HTR-8/SVneo (cell line): ENCODE results near the gene SCN10A.

ENCODE experiments used
- DNase-seq: peaks from one replicate; pipeline ENCODE4 v3.0.0; 2011; ENCODE audit warnings: low spot score, mixed read lengths; ENCODE audit not compliant: insufficient read length
- FAIRE-seq: peaks from 2 replicates; lab custom pipeline; 2011; peaks lifted over from hg19 to GRCh38; lab: Jason Lieb, UNC

The SCN10A gene

DNA sequence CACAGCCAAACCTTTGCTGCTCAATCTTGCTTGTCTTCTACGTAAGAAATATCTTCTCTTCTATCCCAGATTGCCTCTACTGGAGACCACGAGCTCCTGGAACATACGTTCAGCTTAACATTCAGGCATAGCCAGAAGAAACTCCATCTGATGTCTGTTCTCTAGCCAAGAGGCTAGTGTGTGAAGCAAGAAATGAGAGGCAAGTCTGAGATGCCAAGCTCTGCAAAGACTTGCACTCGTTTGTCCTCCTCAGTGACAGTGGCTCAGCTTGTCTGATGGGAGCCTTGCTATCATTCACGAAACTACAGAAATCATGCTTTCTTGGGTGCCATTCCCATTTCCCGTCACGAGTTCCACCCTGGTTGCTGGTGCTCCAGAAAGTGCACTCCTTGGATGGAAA is at the start of gene SCN10A:
Gene SCN10A, minus strand, starts transcription at position 192 of the 400 bp plus-strand sequence. CDS start 22,207 bp downstream, outside the sequence.
- DNase-seq, result no peak
- FAIRE-seq, result no peak

- DNase-seq (no peak), FAIRE-seq (no peak)
These were observed 37.0 kb upstream of the SCN10A start for GRCh38 chr3:38853011-38853410.

GRCh38 chr3:38843898-38844297 is 27.9 kb upstream of the SCN10A start:
- FAIRE-seq, result no peak
- DNase-seq, result peak; percentile 32

DNA sequence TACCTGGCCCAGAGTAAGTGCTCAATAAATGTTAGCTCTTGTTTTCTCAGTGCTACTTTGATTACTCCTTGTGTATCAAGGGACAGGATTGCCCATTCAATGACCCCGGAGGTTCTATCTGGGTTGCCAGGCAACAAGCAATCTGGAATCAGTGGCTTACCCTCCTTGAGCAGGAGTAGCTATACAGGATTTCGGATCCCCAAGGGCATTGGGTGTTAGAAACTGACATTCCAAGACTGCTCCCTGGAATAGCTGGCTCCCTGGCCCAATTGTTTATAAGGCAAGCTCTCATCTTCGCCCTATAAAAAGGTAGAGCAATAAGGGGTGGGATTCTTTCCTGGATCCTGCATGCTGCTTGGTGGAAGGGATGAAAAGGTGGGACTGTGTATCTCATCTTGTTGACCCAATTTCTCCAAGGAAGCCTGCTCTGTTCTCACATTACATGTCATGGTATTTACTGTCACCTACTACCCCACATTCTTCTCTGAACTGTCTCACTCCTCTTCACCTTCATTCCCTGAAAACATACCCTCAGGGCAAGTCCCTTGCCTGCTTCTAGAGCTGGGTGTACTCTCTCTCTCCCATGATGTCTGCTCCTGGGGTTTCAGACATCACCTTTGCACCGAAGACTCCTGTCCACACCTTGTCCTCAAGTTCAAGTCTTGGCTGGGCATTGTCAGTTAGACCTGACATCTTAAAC is 26.4 kb upstream of the SCN10A start:
- no peak for FAIRE-seq
- DNase-seq, result no peak

GRCh38 chr3:38840987-38841386 is 25.0 kb upstream of the SCN10A start:
- no peak for FAIRE-seq
- peak; percentile 27 for DNase-seq

GRCh38 chr3:38837358-38837757 is 21.3 kb upstream of the SCN10A start:
- no peak for FAIRE-seq
- no peak for DNase-seq

- FAIRE-seq, result no peak
These were observed 20.5 kb upstream of the SCN10A start for GRCh38 chr3:38836561-38836960.

GRCh38 chr3:38835939-38836338 is 19.9 kb upstream of the SCN10A start:
- FAIRE-seq (no peak), DNase-seq (no peak)

More at GRCh38 chr3:38836561-38836960, 20.5 kb upstream of the SCN10A start:
- no peak for DNase-seq

GRCh38 chr3:38834717-38835116 is 18.7 kb upstream of the SCN10A start:
- FAIRE-seq (no peak), DNase-seq (no peak)

GRCh38 chr3:38834110-38834509 is 18.1 kb upstream of the SCN10A start:
- DNase-seq (peak; percentile 70), FAIRE-seq (peak; percentile 86)

- peak; percentile 57 for DNase-seq
- no peak for FAIRE-seq
These were observed 13.4 kb upstream of the SCN10A start for GRCh38 chr3:38829404-38829803.

GRCh38 chr3:38828681-38829080 is 12.7 kb upstream of the SCN10A start:
- FAIRE-seq, result no peak

DNA sequence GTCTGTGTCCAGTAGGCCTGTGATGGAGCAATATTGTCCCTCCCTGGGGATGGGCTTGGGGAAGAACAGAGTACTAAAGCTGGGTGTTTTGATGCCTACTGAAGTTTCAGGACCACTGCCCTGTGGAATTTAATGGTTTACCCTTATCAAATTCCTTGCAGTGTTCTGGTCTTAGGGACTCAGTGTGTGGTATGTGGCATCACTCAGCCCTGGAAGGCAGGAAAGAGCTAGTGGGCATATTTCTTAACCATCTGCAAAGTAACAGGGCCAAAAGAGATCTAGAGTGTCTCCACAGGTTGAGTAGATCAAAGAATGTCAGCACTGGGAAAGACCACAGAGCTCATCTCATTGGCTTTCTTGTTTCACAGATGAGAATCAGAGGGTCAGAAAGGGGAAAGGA is 11.8 kb upstream of the SCN10A start:
- FAIRE-seq (no peak), DNase-seq (no peak)

More at GRCh38 chr3:38828681-38829080, 12.7 kb upstream of the SCN10A start:
- DNase-seq, result no peak

DNA sequence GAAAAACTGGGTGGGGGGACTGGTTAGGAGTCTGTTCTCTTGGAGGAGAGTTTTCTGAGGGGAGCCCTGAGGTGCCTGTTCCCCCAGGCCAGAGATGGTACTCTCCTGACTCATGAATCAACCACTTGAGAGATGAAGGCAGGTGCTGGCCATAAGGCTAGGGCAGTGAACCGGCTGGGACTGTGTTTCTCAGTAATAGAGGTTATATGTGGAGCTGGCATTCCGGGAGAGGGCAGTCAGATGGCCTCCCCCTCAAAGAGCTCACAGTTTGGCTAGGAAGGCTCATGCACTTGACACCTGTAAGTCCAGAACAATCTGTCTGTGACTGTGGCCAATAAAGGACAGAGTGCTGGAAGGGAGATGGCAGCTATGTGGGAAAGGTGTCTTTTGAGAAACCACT is 10.0 kb upstream of the SCN10A start:
- DNase-seq (no peak), FAIRE-seq (no peak)

- DNase-seq, result no peak
- FAIRE-seq, result no peak
These were observed 8.3 kb upstream of the SCN10A start for GRCh38 chr3:38824349-38824748.

DNA sequence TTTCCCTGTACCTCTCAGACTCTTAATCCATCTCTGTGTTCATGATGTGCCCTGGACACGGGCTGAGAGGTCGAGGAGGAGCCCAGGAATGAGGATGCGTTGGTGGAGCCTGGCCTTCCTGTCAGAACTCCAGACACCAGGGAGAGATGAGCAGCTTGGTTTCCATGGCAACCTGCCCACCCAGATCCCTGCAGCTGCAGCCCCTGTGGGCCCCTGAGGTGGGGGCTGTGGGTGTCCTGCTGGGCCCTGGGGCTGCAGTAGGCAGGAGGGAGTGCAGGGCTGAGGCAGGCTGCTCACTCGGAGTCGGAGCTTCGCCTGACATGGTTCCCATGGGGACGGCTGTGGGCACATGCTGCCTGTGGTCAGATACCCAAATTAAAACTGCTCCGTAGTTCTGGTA is 7.7 kb upstream of the SCN10A start:
- FAIRE-seq (no peak), DNase-seq (no peak)

DNA sequence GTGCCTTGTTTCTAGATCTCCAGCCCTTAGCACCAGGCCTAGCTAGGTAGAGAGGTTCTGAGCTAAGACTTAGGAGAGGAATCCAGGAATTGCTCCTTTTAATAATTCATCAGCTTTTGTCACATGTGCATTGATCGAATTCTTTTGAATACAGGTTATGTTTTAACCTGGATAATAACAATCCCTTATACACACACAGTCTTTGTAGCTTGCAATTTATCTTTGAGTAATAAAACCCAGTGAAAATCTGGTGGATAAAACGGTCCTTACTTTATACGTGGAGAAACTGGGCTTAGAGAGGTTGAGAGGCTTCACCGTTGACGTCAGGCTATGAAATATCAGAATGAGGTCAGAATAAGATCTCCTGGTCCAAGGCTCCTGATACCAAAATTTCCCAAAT is 7.2 kb upstream of the SCN10A start:
- DNase-seq (no peak), FAIRE-seq (no peak)

- no peak for DNase-seq
- no peak for FAIRE-seq
These were observed 4.2 kb downstream of the SCN10A start for GRCh38 chr3:38811822-38812221.

- no peak for FAIRE-seq
These were observed 10.1 kb downstream of the SCN10A start for GRCh38 chr3:38805765-38806386.

DNA sequence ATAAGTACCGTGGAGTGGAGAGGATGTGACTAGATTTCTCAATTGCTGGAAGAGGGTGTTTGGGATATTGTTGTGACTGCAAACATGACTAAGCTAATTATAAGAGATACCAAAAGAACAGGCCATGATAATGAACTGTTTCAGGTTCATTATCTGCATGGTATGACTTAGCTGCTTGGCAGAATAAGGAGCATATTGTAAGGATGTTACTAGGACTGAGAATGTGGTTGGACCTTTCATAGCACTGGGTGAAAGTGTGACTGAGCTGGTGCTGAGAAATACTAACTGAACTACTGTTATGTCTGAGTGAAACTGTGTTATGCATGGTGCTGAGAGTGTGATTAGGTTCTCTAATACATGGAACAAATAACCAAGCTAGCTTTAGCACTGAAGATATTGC is 11.0 kb downstream of the SCN10A start:
- peak; percentile 9 for FAIRE-seq

More at GRCh38 chr3:38805765-38806386, 10.1 kb downstream of the SCN10A start:
- peak; percentile 41 for DNase-seq

DNA sequence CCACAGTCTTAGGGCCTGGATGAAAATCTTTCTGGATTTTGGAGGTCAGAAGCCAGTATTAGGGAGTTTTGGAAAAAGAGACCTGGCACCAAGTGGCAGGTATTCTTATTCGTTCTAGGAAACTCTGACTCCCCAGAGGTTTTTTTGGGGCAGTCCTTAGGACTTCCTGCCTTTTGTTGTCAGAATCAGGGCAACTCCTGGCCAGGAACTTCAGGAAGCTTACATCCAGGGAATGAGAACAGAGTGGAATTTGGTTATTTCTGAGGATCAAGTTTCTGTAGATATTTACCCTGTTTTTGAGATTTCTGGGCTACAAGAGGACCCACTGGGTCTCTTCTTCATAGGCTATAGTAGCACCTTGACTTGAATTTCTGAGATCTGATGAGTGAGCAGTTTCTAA is 15.5 kb downstream of the SCN10A start:
- DNase-seq (no peak), FAIRE-seq (no peak)

More for the DNA sequence above, 11.0 kb downstream of the SCN10A start:
- DNase-seq, result no peak

GRCh38 chr3:38793721-38794120 is 22.3 kb downstream of the SCN10A start:
- FAIRE-seq (no peak), DNase-seq (no peak)
